Activated CD8-positive, alpha-beta memory T cell treated with anti-CD3 and anti-CD28 coated beads, Interleukin-2, amount 50 U/mL, for 48 hours (primary cell): Measurements from ENCODE around the gene MPST.

Experiments
- DNase-seq: peaks from one replicate; pipeline ENCODE4 v3.0.0-alpha.2; 2020

Gene MPST

DNA sequence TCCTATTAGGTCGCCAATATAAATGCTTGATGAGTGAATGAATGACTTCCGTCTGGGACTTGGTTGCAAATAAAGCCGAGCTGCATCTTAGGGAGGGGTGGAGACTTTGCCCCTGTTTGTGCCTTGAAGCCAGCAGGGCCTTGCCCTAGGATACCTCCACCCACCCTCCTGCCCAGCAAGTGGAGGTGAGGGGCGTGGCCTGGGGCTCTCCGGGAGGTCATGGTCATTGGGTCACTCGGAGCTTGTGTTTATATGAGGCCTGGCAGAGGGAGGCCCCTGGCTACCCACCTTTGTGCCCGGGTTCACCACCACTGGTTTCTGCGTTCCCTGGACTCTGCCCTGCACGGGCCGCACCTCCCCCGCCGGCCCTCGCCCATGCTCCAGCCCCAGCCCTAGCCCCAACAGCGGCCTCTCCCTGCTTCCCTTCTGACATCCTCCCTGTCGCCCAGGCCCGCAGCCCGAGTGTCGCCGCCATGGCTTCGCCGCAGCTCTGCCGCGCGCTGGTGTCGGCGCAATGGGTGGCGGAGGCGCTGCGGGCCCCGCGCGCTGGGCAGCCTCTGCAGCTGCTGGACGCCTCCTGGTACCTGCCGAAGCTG lies 4.3 kb downstream of the MPST start:
- DNase-seq: no peak

DNA sequence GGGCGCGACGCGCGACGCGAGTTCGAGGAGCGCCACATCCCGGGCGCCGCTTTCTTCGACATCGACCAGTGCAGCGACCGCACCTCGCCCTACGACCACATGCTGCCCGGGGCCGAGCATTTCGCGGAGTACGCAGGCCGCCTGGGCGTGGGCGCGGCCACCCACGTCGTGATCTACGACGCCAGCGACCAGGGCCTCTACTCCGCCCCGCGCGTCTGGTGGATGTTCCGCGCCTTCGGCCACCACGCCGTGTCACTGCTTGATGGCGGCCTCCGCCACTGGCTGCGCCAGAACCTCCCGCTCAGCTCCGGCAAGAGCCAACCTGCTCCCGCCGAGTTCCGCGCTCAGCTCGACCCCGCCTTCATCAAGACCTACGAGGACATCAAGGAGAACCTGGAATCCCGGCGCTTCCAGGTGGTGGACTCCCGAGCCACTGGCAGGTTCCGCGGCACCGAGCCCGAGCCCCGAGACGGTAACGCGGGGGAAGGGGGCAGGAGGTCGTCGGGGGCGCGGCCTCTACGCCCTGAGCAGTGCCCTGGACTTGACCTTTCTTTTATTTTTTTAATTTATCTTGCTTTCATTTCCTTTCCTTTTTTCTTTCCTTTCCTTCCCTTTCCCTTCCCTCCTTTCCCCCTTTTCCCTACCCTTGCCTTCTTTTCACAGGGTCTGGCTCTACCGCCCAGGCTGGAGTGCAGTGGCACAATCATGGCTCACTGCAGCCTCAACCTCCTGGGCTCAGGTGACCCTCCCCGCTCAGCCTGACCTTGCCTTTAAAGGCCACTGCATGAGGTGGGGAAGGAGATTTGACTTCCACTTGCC lies 5.0 kb downstream of the MPST start:
- no peak for DNase-seq

DNA sequence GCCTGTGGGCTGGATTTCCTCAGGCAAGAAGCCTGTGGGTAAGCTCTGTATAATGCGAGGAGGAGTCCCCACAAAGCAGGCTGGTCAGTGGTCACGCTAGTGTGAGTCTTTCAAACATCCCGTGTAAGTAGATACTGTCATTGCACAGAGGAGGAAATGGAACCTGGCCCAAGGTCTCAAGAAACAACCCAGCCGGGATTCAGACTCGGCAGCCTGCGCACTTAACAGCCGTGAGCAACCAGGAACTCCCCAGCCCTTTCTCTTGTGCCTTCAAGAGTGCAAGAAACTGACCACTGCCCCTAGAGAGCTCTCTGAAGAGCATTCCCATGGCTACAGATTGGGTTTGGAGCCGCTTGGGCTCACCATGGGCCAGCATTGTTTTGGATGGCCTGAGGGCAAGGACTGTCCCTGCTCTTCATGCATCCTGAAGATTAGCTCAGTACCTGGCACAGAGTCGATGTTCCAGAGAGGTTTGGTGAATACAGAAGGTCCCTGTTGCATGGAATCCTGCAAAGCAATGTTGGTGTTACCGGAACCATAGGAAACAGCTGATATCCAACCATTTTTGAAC lies 6.0 kb downstream of the MPST start:
- DNase-seq: no peak

DNA sequence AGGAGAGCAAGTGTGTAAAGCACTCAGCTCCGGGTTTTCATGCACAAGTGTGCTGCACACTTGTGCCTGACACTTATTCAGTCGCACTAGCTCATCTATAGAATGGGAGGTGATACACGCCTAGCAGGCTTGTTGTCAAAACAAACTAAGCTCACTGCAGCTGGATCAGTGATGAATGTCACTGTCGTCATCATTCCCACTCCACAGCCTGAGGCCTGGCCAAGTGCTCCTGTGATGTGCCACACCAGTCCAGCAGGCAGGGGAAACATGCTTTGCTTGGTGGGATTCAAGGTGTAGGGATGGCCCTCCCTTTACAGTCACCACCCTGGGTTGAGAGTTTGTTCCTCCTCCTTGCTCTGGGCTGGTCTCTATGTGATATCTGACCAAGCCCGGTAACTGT lies 6.8 kb downstream of the MPST start:
- DNase-seq: no peak

DNA sequence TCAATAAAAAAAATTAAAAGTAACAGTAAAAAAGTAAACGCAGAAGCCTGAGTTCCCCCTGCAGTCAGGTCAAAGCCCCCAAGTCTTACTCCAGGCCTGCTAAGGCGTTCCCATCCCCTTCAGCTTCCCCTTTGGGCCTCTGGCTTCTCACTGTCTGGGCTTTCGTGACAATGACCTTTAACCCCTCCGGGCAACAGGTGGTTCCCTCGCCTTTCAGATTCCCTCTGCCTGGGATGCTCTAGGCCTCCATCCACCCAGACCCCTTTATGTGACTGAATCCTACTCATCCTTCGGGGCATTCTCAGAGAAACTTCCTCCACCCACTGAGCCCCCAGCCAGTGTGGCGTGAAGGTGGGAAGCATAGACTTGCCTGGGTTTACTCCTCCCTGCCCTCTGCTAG lies 8.0 kb downstream of the MPST start:
- no peak for DNase-seq

DNA sequence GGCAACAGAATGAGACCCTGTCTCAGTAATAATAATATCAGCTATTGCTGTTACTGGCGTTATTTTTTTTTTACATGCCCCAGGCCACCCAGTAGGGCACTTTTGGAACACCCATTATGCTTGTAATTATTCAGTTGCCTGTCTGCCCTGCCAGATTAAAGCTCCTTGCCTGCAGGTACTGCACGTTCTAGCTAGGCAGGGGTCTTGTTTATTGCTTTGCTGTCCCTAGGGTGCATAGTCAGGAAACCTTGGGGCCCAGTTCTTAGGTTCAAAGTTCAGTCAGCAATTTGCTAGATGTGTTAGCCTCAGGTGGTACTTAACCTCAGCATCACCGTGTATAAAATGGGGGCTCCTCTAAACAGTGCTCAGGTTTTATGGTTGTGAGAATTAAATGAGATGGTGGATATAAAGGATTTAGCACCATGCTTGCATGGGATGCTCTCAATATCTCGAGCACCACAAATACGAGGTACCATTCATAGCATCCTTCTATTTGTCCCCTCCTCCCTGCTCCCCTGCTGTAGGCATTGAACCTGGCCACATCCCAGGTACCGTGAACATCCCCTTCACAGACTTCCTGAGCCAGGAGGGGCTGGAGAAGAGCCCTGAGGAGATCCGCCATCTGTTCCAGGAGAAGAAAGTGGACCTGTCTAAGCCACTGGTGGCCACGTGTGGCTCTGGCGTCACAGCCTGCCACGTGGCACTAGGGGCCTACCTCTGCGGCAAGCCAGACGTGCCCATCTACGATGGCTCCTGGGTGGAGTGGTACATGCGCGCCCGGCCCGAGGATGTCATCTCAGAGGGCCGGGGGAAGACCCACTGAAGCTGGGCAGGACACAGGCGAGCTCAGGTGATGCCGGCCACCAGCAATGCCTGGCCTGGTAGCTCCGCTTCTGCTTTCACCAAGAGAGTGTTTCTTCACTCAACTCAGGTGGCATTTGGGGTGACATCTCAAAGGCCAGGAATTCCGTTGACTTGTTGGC lies 9.4 kb downstream of the MPST start:
- DNase-seq: no peak

DNA sequence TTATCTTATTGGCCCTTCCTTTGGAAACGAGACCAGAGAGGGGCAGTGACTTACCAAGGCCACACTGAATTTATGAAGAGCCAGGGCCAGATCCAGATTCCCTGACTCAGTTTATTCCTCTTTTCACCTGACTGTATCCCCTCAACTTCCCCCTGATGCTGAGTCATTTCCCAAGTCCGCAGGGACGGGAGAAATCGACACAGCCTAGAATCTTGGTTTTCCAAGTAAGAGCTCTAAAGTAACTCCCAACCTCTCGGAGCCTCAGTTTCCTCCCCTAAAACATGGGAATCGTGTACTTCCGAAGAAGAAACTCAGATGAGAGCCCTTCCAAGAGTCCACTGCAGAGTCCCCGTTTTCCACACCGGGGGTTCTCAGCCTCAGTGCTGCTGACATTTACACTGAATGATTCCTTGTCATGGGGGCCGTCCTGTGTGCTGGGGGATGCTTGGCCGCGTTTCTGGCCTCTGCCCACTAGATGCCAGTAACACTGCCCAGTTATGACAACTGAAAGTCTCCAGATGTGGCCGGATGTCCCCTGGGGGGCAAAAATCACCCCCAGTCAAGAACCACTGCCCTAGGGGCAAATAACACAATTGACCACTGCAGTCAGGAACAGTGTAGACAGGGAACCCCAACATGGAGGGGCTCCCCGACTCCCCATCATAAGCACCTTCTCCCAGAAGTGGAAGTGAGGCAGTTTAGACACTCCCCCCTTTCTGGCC lies 11.2 kb downstream of the MPST start:
- no peak for DNase-seq

DNA sequence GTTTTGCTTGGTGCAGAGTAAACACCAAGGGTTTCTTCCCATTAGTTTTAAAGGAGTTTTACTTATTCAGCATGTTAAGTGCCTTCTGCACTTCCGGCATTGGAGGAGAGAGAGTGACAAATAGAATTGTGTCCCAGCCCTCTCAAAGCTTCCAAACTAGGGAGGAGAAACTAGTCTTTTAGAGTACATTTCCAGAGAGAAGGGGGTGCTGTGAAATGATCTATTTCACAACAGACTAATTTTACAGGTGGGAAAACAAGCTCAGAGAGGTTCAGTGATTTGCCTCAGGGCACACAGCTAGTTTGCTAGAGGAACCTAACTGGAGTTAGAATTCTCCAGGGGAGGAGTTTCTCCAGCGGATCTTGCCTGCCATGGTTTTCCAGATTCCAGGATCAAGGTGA lies 12.6 kb downstream of the MPST start:
- DNase-seq: no peak

DNA sequence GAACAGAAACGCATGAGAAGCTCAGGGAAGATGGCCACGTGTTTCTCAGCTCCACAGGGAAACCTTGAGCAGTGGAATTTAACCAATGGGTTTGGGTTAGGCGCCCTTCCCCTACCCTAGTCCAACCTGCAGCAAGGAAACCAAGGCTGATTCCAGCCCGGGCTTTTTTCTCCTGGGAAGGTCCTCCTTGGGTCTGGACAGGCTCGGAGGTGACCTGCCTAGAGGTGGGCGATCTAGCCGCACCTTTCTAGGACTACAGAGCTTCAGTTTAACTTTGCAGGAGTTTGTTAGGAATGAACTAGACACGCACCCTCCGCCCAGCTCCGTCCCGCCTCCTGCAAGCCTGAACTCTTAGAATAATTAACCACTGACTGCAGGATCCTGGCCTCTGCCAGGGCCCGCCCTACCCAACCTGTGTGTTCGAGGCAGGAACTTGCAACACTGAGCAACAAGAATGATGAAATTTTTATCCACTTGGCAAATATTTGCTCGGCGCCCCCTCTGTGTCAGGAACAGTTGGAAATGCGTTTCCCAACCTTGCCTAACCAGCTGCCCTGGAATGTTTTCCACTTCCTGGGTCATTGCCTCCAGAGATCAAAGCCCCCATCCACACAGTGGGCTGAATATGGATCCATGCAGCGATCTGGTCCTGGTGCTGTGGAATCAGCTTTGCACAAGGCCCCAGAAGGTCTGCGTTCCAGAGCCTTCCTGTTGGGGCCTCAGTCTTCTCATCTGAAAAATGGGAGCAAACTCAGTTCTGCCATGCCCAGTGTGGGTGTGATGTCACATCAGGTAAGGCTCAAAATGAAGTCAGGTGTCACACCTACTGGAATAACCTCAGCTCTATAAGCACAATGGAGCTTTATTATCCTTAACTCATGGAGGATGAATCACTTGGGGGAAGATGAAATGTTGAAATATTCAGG lies 13.3 kb downstream of the MPST start:
- DNase-seq: no peak

DNA sequence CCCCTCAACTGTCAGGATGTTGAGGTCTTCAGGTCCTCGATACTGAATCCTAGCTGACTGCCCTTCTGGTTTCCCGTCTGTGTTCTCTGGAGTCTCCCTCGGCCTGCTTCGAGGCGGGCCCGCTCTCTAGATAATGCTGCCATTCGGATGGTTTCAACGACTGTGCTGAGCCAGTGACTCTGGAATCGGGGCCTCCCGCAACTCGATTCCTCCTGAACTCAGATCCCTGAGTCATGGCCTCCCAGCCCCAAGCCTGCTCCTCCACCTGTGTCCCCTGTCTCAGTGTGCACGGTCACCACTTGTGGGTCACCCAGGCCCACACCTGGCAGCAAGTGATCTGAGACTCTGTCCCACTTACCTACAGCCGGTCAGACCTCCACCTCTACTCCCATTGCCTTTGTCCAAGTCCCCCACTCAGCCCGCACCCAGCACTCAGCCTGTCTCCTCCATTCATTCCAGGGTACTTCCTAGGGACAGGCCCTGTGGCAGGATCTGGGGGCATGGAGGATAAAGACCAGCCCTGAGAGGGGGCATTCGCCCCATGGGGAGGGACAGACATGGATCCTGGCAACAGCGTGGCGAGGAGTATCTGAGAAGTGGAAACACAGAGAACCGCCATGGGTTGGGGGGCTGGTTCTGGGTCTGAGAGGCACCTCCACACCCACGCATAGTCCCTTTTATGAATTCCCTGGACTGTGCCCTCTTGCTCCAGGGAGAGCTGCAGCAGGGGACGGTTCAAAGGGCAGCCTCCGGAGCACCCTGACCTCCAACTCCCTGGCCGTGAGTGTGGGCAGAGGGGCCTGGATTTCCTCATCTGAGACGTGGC lies 14.3 kb downstream of the MPST start:
- DNase-seq: no peak

DNA sequence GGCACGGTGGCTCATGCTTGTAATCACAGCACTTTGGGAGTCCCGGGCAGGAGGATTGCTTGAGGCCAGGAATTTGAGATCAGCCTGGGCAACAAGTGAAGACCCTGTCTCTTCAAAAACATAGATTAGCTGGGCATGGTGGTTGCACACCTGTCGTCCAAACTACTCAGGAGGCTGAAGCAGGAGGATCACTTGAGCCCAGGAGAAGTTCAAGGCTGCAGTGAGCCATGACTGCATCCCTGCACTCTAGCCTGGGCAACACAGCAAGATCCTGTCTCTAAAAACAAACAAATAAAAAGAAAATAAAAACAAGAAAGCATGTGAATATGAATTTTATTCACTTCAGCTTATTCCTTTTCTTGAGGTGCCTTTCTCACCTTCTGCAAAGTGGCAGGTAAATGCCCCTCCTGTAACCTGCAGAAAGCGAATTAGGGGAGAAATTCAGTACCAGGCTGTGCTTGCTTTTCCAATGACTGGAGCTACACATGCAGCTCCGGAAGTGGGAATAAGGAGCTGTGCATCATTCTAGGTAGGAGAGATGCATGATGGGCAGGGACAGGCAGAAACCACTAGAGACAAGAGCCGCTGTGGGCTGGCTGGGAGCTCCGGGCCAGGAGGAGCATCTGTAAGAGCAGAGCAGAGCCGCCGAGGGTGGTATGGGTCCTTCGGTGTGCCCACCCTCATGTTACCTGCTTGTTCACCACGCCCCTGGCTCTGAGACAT lies 17.3 kb downstream of the MPST start:
- no peak for DNase-seq

DNA sequence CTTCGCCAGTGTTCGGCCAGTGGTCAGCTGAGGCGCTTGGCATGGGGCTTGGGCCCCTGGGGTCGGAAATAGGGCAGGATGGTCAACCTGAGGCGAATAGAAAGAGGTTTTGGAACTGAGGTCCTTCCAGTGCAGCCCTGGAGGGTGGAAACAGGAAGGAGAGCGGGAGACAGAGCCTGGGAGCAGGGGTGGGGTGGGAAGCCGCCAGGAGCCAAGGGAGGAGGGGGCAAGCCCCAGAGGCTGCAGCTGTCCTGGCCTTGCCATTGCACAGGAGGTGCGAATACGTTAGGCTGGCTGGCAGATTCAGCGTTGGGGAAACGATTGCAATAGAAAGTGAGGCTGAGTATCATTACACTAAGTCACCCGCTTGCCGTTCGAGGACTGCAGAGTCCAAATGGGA lies 18.1 kb downstream of the MPST start:
- no peak for DNase-seq

DNA sequence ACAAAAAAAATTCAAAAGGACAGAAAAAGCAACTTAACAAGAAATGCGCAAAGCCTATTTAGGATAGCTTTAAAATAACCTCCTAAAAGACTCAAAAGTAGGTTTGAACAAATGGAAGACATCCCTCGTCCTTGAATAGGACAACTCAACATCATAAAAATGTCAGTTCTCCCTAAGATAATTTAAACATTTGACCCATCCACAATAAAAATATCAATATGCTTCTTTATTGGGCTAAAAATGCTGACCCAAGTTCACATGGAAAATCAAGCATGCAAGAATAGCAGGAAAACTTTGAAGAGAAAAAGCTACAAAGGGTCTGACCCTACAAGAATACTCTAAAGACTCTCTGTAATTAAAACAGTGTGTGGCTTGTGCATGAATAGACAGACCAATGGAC lies 19.9 kb downstream of the MPST start:
- DNase-seq: no peak

DNA sequence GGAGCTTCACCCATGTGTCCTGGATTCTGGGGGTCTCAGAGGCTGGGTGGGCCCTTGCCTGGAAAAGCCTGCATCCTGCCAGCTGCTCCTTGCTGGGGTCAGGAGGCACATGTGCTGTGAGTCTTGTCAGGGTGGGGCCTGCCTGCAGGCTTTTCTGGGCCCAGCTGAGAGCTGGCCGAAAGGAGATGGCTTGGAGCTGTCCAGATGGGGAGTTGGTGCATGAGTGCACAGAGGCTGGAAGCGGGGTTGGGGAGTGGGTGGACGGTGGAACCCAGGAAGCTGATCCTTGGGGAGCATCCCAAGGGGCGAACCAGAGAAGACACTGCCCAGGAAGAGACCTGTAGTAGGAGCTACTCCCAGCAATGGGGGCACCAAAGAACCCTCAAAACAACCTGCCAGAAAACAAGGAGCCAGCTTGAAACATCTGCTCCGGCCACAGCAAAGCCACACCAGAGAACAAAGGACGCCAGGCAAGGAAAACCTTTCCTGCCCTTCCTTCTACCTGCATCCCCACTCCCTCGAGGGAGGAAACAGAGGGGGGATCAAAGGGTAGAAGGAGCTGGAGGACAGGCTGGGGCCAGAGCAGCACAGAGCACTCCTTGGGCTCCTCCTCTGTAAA lies 23.8 kb downstream of the MPST start:
- no peak for DNase-seq

DNA sequence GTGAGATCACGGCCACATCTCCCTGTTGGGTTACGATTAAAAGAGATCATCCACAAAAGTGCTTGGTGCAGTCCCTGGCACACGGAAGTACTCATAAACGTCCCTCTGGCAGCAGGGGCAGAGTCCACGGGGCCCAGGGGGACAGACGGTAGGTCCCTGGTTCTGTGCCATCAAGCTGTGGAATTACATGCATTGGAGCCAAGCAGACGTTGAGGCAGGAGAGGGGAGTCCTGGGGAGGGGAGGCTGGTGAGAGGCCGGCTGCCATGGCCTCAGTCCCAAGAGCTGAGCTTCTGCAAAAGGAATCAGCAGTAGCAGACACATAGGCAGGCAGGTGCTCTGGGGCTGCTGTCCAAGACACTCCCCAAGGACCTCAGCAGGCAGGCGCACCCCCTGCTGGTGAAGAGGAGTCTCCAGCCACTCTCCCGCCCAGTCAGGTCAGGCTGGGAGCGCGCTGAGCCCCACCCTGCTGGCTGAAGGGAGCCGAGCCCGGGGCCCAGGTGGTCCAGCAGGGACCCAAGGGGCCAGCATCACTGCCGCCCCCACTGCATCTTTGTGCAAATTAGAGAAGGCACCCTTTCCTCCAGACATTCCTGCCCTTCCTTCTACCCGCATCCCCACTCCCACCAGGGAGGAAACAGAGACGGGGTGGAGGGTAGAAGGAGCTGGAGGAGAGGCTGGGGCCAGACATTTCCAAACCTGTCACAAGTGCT lies 24.4 kb downstream of the MPST start:
- peak; percentile 78 for DNase-seq

DNA sequence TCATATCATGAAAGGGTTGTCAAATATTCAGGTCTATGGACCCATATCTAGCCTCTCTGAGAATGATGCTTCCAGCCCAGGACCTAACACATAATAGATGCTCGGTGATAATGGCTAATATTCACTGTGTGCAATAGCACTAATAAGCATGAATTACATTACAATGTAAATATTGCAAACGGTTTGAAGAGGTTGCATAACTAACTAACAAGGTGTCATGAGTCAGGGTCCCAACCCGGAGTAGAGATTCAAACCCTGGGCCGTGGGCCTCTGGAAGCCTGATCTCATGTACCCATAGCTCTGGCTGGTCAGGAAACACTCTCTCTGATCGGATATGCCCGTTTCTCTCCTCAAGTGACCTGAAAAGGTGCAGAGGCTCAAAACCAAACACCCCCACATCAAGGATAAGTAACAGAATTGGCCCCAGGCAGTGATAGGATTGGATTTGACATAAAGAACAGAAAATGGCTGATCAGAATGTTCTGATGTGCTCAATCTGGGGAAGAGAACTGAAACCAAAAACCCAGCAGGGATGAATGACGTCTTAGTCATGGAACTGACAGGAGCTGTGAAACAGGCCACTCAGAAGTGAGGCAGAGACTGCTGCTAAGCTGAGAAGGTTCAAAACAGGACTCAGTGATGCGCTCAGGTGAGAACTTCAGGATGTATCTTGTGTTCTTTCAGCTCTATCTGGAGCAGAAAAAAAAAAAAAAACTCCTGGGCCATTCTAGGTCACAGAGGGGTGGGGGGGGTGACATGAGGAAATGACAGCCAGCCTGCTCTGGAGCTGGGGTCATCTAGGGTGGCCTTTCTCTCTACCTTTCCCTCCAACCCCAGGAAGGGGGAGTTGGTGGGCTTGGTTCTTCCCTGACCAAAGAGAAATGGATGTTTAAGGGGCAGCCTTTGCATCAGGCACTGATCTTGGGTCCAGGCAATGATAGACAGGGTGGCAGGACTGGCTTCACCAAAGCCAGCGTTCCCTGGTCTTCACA lies 25.4 kb downstream of the MPST start:
- no peak for DNase-seq

DNA sequence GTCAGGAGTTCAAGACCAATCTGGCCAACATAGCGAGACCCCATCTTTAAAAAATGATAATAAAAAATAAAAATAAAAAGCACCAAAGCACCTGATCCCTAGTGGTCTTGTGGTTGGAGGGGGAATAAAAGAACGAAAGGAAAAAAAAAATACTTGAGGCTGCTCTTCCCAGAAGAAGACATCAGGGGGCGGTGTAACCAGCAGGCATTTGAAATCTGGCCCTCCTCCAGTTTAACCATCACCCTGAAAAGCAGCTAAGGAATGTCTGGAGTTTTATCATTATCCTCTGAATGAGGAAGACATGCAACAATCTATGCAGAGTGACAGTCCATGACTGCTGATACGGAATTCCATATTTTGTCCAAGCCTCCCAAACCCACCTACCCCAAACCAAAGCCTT lies 26.4 kb downstream of the MPST start:
- no peak for DNase-seq
